Measurements from ENCODE around the gene NLRP11.

GRCh38 chr19:55802281-55802680 is 29.5 kb downstream of the NLRP11 start:
- TF ChIP-seq EP300 (IDR thresholded peaks at IDR 0.05; ENCODE audit: borderline replicate concordance) (no peak), NFIC (IDR thresholded peaks at IDR 0.05) (no peak), CEBPB (IDR thresholded peaks at IDR 0.05) (no peak), ZBTB7A (IDR thresholded peaks at IDR 0.05; ENCODE audit: low read depth) (no peak), YY1 (IDR thresholded peaks at IDR 0.05; ENCODE audit: low read depth) (no peak), TCF12 (IDR thresholded peaks at IDR 0.05; ENCODE audit: low read depth) (no peak), REST (IDR thresholded peaks at IDR 0.05; ENCODE audit: low read depth) (no peak), FOXM1 (IDR thresholded peaks at IDR 0.05; ENCODE audit: borderline replicate concordance, low read depth) (no peak), TAF1 (IDR thresholded peaks at IDR 0.05; ENCODE audit: low read depth) (no peak), MAX (IDR thresholded peaks at IDR 0.05) (no peak), TEAD4 (IDR thresholded peaks at IDR 0.05) (no peak), USF1 (IDR thresholded peaks at IDR 0.05) (no peak)

All from Ishikawa (cell line).